ENCODE measurements around the gene MGST2.
"Not testable (repeated sequence)": the region's sequence is repeated elsewhere in the genome, so short reads cannot be mapped to it uniquely, and the experiment has no call there.

DNA sequence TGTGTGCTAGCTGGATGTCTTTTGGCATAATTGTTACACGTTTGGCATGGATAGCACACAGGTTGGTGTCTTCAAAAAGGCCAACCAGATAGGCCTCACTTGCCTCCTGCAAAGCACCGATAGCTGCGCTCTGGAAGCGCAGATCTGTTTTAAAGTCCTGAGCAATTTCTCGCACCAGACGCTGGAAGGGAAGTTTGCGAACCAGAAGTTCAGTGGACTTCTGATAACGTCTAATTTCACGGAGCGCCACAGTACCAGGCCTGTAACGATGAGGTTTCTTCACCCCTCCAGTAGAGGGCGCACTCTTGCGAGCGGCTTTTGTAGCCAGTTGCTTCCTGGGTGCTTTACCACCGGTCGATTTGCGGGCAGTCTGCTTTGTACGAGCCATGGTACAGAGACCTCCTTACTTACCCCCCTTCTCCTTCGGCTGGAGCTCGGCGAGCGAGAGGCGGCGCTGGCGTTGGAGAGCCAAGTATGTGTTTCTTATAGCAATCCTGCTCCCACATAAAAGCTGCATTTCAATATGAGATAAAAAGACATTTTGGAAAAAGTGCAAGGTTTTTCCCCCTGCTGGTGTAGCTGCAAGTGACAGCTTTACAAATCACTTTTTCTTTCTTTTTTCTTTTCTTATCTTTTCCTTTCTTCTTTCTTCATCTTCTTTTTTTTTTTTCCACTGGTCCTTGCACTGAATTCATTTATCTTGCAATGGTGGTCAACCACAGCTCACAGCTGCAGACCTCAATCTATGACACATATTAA is 32.7 kb downstream of the MGST2 start:
- TF ChIP-seq, protein P1, sequence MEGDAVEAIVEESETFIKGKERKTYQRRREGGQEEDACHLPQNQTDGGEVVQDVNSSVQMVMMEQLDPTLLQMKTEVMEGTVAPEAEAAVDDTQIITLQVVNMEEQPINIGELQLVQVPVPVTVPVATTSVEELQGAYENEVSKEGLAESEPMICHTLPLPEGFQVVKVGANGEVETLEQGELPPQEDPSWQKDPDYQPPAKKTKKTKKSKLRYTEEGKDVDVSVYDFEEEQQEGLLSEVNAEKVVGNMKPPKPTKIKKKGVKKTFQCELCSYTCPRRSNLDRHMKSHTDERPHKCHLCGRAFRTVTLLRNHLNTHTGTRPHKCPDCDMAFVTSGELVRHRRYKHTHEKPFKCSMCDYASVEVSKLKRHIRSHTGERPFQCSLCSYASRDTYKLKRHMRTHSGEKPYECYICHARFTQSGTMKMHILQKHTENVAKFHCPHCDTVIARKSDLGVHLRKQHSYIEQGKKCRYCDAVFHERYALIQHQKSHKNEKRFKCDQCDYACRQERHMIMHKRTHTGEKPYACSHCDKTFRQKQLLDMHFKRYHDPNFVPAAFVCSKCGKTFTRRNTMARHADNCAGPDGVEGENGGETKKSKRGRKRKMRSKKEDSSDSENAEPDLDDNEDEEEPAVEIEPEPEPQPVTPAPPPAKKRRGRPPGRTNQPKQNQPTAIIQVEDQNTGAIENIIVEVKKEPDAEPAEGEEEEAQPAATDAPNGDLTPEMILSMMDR (IDR thresholded peaks at IDR 0.05) = peak in 2 of 3 experiments; percentile 13 to 19
- not testable (repeated sequence) for TF ChIP-seq POLR2A (IDR thresholded peaks at IDR 0.05)

All from testis (tissue), 2 donors.